ENCODE data around the gene ALDH5A1.

The ALDH5A1 gene

GRCh38 chr6:24524329-24524728, 29.6 kb downstream of the ALDH5A1 start:
- H2AFZ ChIP-seq (ENCODE audit: low read length) = no peak overlapping the region
- H3K27me3 ChIP-seq (ENCODE audit: insufficient read depth, low read length, poor library complexity, severe bottlenecking) = no peaks in the 10 kb centered on the region
- H3K9me2 ChIP-seq (replicated peaks; ENCODE audit: low read depth, low read length) = no peaks in the 10 kb centered on the region
- no peaks in the 10 kb centered on the region for H3F3A ChIP-seq (ENCODE audit: low read depth)
- H3K9ac ChIP-seq (ENCODE audit: low read depth, low read length, poor library complexity, severe bottlenecking) = peak overlapping the region; percentile 16
- no peak for TF ChIP-seq EZH2phosphoT487 (IDR thresholded peaks at IDR 0.05; ENCODE audit: borderline replicate concordance)
- no peak for TF ChIP-seq CTCF (conservative IDR thresholded peaks at IDR 0.05; ENCODE audit: low read length)
- H3K4me1 ChIP-seq (ENCODE audit: insufficient read depth, low read length, poor library complexity, severe bottlenecking) = peaks cover 14% of the 10 kb centered on the region
- peaks cover 11% of the 10 kb centered on the region; the same call in 1 of the 2 replicates for H3K79me2 ChIP-seq (ENCODE audit: insufficient read depth, low read length)
- H3K36me3 ChIP-seq (ENCODE audit: insufficient read depth, low read length) = no peaks in the 10 kb centered on the region
- no peaks in the 10 kb centered on the region for H3K9me3 ChIP-seq (ENCODE audit: insufficient read depth, low read depth, low read length)
- H4K20me1 ChIP-seq (ENCODE audit: insufficient read depth, low read length, poor library complexity, severe bottlenecking) = no peaks in the 10 kb centered on the region
- peak overlapping the region; percentile 69 for H3K4me2 ChIP-seq (ENCODE audit: low read depth, low read length, poor library complexity, severe bottlenecking)
- H3K4me3 ChIP-seq (ENCODE audit: low read length, poor library complexity, severe bottlenecking) = peak overlapping the region; percentile 71

GRCh38 chr6:24524805-24525204, 30.0 kb downstream of the ALDH5A1 start:
- Histone ChIP-seq H3K4me2 (ENCODE audit: low read depth, low read length, poor library complexity, severe bottlenecking) (peak overlapping the region; percentile 69), H3K36me3 (ENCODE audit: insufficient read depth, low read length) (no peaks in the 10 kb centered on the region), H2AFZ (ENCODE audit: low read length) (no peak overlapping the region), H3K27me3 (ENCODE audit: insufficient read depth, low read length, poor library complexity, severe bottlenecking) (no peaks in the 10 kb centered on the region), H3K79me2 (ENCODE audit: insufficient read depth, low read length) (peaks cover 11% of the 10 kb centered on the region; the same call in 1 of the 2 replicates), H3K9me3 (ENCODE audit: insufficient read depth, low read depth, low read length) (no peaks in the 10 kb centered on the region), H3K9ac (ENCODE audit: low read depth, low read length, poor library complexity, severe bottlenecking) (peak overlapping the region; percentile 16), H3K4me3 (ENCODE audit: low read length, poor library complexity, severe bottlenecking) (peak overlapping the region; percentile 71), H3F3A (ENCODE audit: low read depth) (no peaks in the 10 kb centered on the region), H4K20me1 (ENCODE audit: insufficient read depth, low read length, poor library complexity, severe bottlenecking) (no peaks in the 10 kb centered on the region), H3K4me1 (ENCODE audit: insufficient read depth, low read length, poor library complexity, severe bottlenecking) (peaks cover 14% of the 10 kb centered on the region), H3K9me2 (replicated peaks; ENCODE audit: low read depth, low read length) (no peaks in the 10 kb centered on the region)
- TF ChIP-seq CTCF (conservative IDR thresholded peaks at IDR 0.05; ENCODE audit: low read length) (peak; percentile 84), EZH2phosphoT487 (IDR thresholded peaks at IDR 0.05; ENCODE audit: borderline replicate concordance) (no peak)

- TF ChIP-seq EZH2phosphoT487 (IDR thresholded peaks at IDR 0.05; ENCODE audit: borderline replicate concordance) = no peak
- no peak for TF ChIP-seq CTCF (conservative IDR thresholded peaks at IDR 0.05; ENCODE audit: low read length)
- Histone ChIP-seq H3K27me3 (ENCODE audit: insufficient read depth, low read length, poor library complexity, severe bottlenecking) (no peaks in the 10 kb centered on the region), H4K20me1 (ENCODE audit: insufficient read depth, low read length, poor library complexity, severe bottlenecking) (no peaks in the 10 kb centered on the region), H3K36me3 (ENCODE audit: insufficient read depth, low read length) (peaks cover 18% of the 10 kb centered on the region; the same call in 1 of the 2 replicates), H3K4me3 (ENCODE audit: low read length, poor library complexity, severe bottlenecking) (no peak overlapping the region), H3F3A (ENCODE audit: low read depth) (no peaks in the 10 kb centered on the region), H2AFZ (ENCODE audit: low read length) (no peak overlapping the region), H3K9ac (ENCODE audit: low read depth, low read length, poor library complexity, severe bottlenecking) (no peak overlapping the region), H3K9me3 (ENCODE audit: insufficient read depth, low read depth, low read length) (no peaks in the 10 kb centered on the region), H3K4me2 (ENCODE audit: low read depth, low read length, poor library complexity, severe bottlenecking) (no peak overlapping the region), H3K79me2 (ENCODE audit: insufficient read depth, low read length) (no peaks in the 10 kb centered on the region), H3K4me1 (ENCODE audit: insufficient read depth, low read length, poor library complexity, severe bottlenecking) (no peaks in the 10 kb centered on the region), H3K9me2 (replicated peaks; ENCODE audit: low read depth, low read length) (no peaks in the 10 kb centered on the region)
Observed at GRCh38 chr6:24529985-24530384, 35.2 kb downstream of the ALDH5A1 start.
